Mesenchymal stem cell (in vitro differentiated cells and primary cell): ENCODE data around the gene MBD3L5.

Source experiments
- DNase-seq: peaks from one replicate; pipeline ENCODE4 v3.0.0-alpha.2; 2013
- H2AFZ ChIP-seq: one replicate; pipeline ENCODE4 v1.6.1; 2013; ENCODE audit warnings: low read depth, mild to moderate bottlenecking, control low read depth, inconsistent platforms, low read length, moderate library complexity
- H2AK5ac ChIP-seq: 2 replicates; pipeline ENCODE4 v1.6.1; 2013; ENCODE audit warnings: low read length, moderate library complexity, mild to moderate bottlenecking, inconsistent platforms; ENCODE audit not compliant: severe bottlenecking
- H2BK120ac ChIP-seq: one replicate; pipeline ENCODE4 v1.6.1; 2013; ENCODE audit warnings: low read depth, mild to moderate bottlenecking, inconsistent platforms, low read length, moderate library complexity
- H2BK12ac ChIP-seq, 2 experiments: one replicate each; pipeline ENCODE4 v1.6.1; 2013; ENCODE audit warnings: inconsistent platforms in 2 of 2, low read length in 2 of 2, mild to moderate bottlenecking in 2 of 2, moderate library complexity in 2 of 2, control low read depth in 1 of 2
- H2BK15ac ChIP-seq: one replicate; pipeline ENCODE4 v1.6.1; 2013; ENCODE audit warnings: mild to moderate bottlenecking, low read depth, inconsistent platforms; ENCODE audit not compliant: poor library complexity, severe bottlenecking
- H2BK5ac ChIP-seq: 2 replicates; pipeline ENCODE4 v1.6.1; 2013; ENCODE audit warnings: low read depth, mild to moderate bottlenecking, low read length, control low read depth, inconsistent platforms; ENCODE audit not compliant: poor library complexity, severe bottlenecking
- H3K14ac ChIP-seq, 2 experiments: one replicate each; pipeline ENCODE4 v1.6.1; 2013; ENCODE audit warnings: inconsistent platforms in 2 of 2, low read length in 2 of 2, control low read depth in 1 of 2, mild to moderate bottlenecking in 1 of 2, moderate library complexity in 1 of 2
- H3K18ac ChIP-seq, 2 experiments: one replicate each; pipeline ENCODE4 v1.6.1; 2013; ENCODE audit warnings: inconsistent platforms in 2 of 2, low read length in 2 of 2, control low read depth in 1 of 2, low read depth in 1 of 2, mild to moderate bottlenecking in 1 of 2
- H3K23ac ChIP-seq, 2 experiments: one replicate each; pipeline ENCODE4 v1.6.1; 2013; ENCODE audit warnings: inconsistent platforms in 2 of 2, low read length in 2 of 2, mild to moderate bottlenecking in 2 of 2, moderate library complexity in 2 of 2, control low read depth in 1 of 2
- H3K27ac ChIP-seq: 2 replicates; pipeline ENCODE4 v1.5.1; 2013; ENCODE audit warnings: mild to moderate bottlenecking, moderate library complexity, low read length, control low read depth, inconsistent platforms; ENCODE audit not compliant: poor library complexity, severe bottlenecking
- H3K27me3 ChIP-seq, 2 experiments: 2 replicates each; pipeline versions ENCODE4 v1.6.1 to v1.7.0; 2013; ENCODE audit warnings: low read length in 2 of 2, mild to moderate bottlenecking in 2 of 2, moderate library complexity in 2 of 2, control low read depth in 1 of 2, inconsistent platforms in 1 of 2; ENCODE audit not compliant: control insufficient read depth in 1 of 2, insufficient read depth in 1 of 2
- H3K36me3 ChIP-seq, 2 experiments: 2 replicates each; pipeline versions ENCODE4 v1.6.1 to v1.7.0; 2013; ENCODE audit warnings: low read length in 2 of 2, control low read depth in 1 of 2, inconsistent platforms in 1 of 2, low read depth in 1 of 2, mild to moderate bottlenecking in 1 of 2; ENCODE audit not compliant: insufficient read depth in 2 of 2, control insufficient read depth in 1 of 2
- H3K4ac ChIP-seq, 2 experiments: one replicate each; pipeline ENCODE4 v1.6.1; 2013; ENCODE audit warnings: inconsistent platforms in 2 of 2, low read length in 2 of 2, mild to moderate bottlenecking in 2 of 2, moderate library complexity in 2 of 2, control low read depth in 1 of 2, low read depth in 1 of 2
- H3K4me1 ChIP-seq: 2 replicates; pipeline ENCODE4 v1.6.1; 2013; ENCODE audit warnings: low read depth, low read length, control low read depth; ENCODE audit not compliant: control insufficient read depth, insufficient read depth
- H3K4me2 ChIP-seq: 2 replicates; pipeline ENCODE4 v1.6.1; 2013; ENCODE audit warnings: low read length, mild to moderate bottlenecking, inconsistent platforms; ENCODE audit not compliant: poor library complexity, severe bottlenecking
- H3K4me3 ChIP-seq, 2 experiments: 2 replicates each; pipeline versions ENCODE4 v1.5.1 to v1.7.0; 2013; ENCODE audit warnings: low read length in 2 of 2, mild to moderate bottlenecking in 2 of 2, control low read depth in 1 of 2, low read depth in 1 of 2; ENCODE audit not compliant: insufficient read depth in 1 of 2
- H3K79me1 ChIP-seq: replicated peaks from 2 replicates; pipeline ENCODE4 v1.6.1; 2013; ENCODE audit warnings: mild to moderate bottlenecking, control low read depth, low read length, inconsistent platforms; ENCODE audit not compliant: poor library complexity, severe bottlenecking
- H3K9ac ChIP-seq: 2 replicates; pipeline ENCODE4 v1.7.0; 2013; ENCODE audit warnings: mild to moderate bottlenecking, low read length, moderate library complexity
- H3K9me3 ChIP-seq: 2 replicates; pipeline ENCODE4 v1.7.0; 2013; ENCODE audit warnings: mild to moderate bottlenecking, low read length; ENCODE audit not compliant: control insufficient read depth
- H4K8ac ChIP-seq: one replicate; pipeline ENCODE4 v1.6.1; 2013; ENCODE audit warnings: inconsistent platforms, mild to moderate bottlenecking, low read length, moderate library complexity
- H4K91ac ChIP-seq: one replicate; pipeline ENCODE4 v1.6.1; 2013; ENCODE audit warnings: mild to moderate bottlenecking, low read length, inconsistent platforms
- WGBS: methylation state at CpG from one replicate; pipeline ENCODE4 v1.1.7; 2013; ENCODE audit warnings: mixed read lengths; 5-methylcytosine and 5-hydroxymethylcytosine counted together

MBD3L5 gene

GRCh38 chr19:7000333-7000732 is 30.0 kb upstream of the MBD3L5 start:
- no peak overlapping the region for H3K14ac ChIP-seq
- H3K4me2 ChIP-seq = no peak overlapping the region
- H3K23ac ChIP-seq = no peak overlapping the region
- no peak overlapping the region for H3K27ac ChIP-seq
- no peaks in the 10 kb centered on the region for H3K4me1 ChIP-seq
- H3K4me3 ChIP-seq = no peak overlapping the region
- H2BK12ac ChIP-seq = no peak overlapping the region
- H3K9me3 ChIP-seq = no peaks in the 10 kb centered on the region
- H3K4ac ChIP-seq = no peak overlapping the region
- H2BK5ac ChIP-seq = no peak overlapping the region
- no peak overlapping the region for H2AK5ac ChIP-seq
- H3K27me3 ChIP-seq = no peaks in the 10 kb centered on the region
- no peak overlapping the region for H2BK120ac ChIP-seq
- no peak overlapping the region for H4K8ac ChIP-seq
- H2BK15ac ChIP-seq = no peak overlapping the region
- H3K9ac ChIP-seq = no peak overlapping the region
- H2AFZ ChIP-seq = no peak overlapping the region
- no peak overlapping the region for H4K91ac ChIP-seq
- 36% methylated on average over 2 of the region's 3 CpGs for WGBS
- H3K36me3 ChIP-seq = no peaks in the 10 kb centered on the region
- no peak overlapping the region for H3K18ac ChIP-seq
- no peaks in the 10 kb centered on the region for H3K79me1 ChIP-seq
- DNase-seq = no peak

- H4K8ac ChIP-seq = no peak overlapping the region
- H3K4me1 ChIP-seq = no peaks in the 10 kb centered on the region
- H4K91ac ChIP-seq = no peak overlapping the region
- H3K9me3 ChIP-seq = no peaks in the 10 kb centered on the region
- H3K27ac ChIP-seq = no peak overlapping the region
- no peak overlapping the region for H3K9ac ChIP-seq
- H3K4ac ChIP-seq = no peak overlapping the region
- no peak for DNase-seq
- no peaks in the 10 kb centered on the region for H3K36me3 ChIP-seq
- no peak overlapping the region for H2BK15ac ChIP-seq
- no peak overlapping the region for H3K23ac ChIP-seq
- H2AK5ac ChIP-seq = no peak overlapping the region
- no peaks in the 10 kb centered on the region for H3K79me1 ChIP-seq
- no peak overlapping the region for H2BK12ac ChIP-seq
- H3K27me3 ChIP-seq = no peaks in the 10 kb centered on the region
- H2AFZ ChIP-seq = no peak overlapping the region
- WGBS = 61% methylated on average over 1 of the region's 1 CpG
- H2BK120ac ChIP-seq = no peak overlapping the region
- no peak overlapping the region for H3K4me3 ChIP-seq
- H3K18ac ChIP-seq = no peak overlapping the region
- no peak overlapping the region for H3K4me2 ChIP-seq
- H2BK5ac ChIP-seq = no peak overlapping the region
- H3K14ac ChIP-seq = no peak overlapping the region
Observed at GRCh38 chr19:7000816-7001215, 29.6 kb upstream of the MBD3L5 start.

- Histone ChIP-seq H3K23ac (no peak overlapping the region), H3K4me1 (no peaks in the 10 kb centered on the region), H3K4me2 (no peak overlapping the region), H2BK5ac (no peak overlapping the region), H3K9me3 (no peaks in the 10 kb centered on the region), H3K14ac (no peak overlapping the region), H3K4me3 (no peak overlapping the region), H3K18ac (no peak overlapping the region), H3K27me3 (no peaks in the 10 kb centered on the region), H2BK15ac (no peak overlapping the region), H2AFZ (no peak overlapping the region), H3K36me3 (no peaks in the 10 kb centered on the region), H2BK12ac (no peak overlapping the region), H3K9ac (no peak overlapping the region), H4K91ac (no peak overlapping the region), H2AK5ac (no peak overlapping the region), H2BK120ac (no peak overlapping the region), H3K27ac (no peak overlapping the region), H3K4ac (no peak overlapping the region), H4K8ac (no peak overlapping the region), H3K79me1 (no peaks in the 10 kb centered on the region)
- 66% methylated on average over 11 of the region's 18 CpGs for WGBS
- DNase-seq = peak; percentile 18
Observed at GRCh38 chr19:7004313-7004931, 26.0 kb upstream of the MBD3L5 start.

- H3K79me1 ChIP-seq = no peaks in the 10 kb centered on the region
- H3K23ac ChIP-seq = no peak overlapping the region
- H2AK5ac ChIP-seq = no peak overlapping the region
- H2BK120ac ChIP-seq = no peak overlapping the region
- H2AFZ ChIP-seq = peak overlapping the region; percentile 23
- no peaks in the 10 kb centered on the region for H3K9me3 ChIP-seq
- no peak overlapping the region for H3K4me2 ChIP-seq
- WGBS = 66% methylated on average over 11 of the region's 11 CpGs
- no peak overlapping the region for H4K8ac ChIP-seq
- no peak overlapping the region for H3K9ac ChIP-seq
- no peak overlapping the region for H4K91ac ChIP-seq
- H3K36me3 ChIP-seq = no peaks in the 10 kb centered on the region
- no peak overlapping the region for H3K4ac ChIP-seq
- no peak overlapping the region for H3K18ac ChIP-seq
- H3K27me3 ChIP-seq = no peaks in the 10 kb centered on the region
- H2BK12ac ChIP-seq = no peak overlapping the region
- H3K14ac ChIP-seq = no peak overlapping the region
- no peaks in the 10 kb centered on the region for H3K4me1 ChIP-seq
- DNase-seq = no peak
- H3K27ac ChIP-seq = no peak overlapping the region
- H2BK5ac ChIP-seq = no peak overlapping the region
- H2BK15ac ChIP-seq = no peak overlapping the region
- no peak overlapping the region for H3K4me3 ChIP-seq
Observed at GRCh38 chr19:7006135-7006704, 24.2 kb upstream of the MBD3L5 start.
